ENCODE results near the gene SLCO4A1.

SLCO4A1 gene

DNA sequence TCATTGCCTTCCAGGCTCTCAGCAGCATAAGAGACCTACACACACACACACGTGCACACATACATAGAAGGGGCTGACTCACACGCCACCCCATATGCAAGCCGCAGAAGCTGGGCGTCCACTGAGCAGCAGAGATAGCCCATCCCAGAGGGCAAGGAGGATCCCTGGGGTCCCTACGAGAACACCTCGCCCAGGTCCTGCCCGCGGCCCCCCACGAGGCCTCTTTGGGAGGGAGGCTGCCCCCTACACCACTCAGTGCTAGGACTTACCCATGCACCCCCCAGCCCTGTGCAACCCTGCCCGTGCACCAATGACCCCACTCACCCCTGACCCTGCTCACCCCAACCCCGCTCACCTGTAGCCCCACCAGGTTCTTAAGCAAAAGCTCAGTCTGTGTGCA, 45.8 kb downstream of the SLCO4A1 start:
- DNase-seq, result no peak

DNA sequence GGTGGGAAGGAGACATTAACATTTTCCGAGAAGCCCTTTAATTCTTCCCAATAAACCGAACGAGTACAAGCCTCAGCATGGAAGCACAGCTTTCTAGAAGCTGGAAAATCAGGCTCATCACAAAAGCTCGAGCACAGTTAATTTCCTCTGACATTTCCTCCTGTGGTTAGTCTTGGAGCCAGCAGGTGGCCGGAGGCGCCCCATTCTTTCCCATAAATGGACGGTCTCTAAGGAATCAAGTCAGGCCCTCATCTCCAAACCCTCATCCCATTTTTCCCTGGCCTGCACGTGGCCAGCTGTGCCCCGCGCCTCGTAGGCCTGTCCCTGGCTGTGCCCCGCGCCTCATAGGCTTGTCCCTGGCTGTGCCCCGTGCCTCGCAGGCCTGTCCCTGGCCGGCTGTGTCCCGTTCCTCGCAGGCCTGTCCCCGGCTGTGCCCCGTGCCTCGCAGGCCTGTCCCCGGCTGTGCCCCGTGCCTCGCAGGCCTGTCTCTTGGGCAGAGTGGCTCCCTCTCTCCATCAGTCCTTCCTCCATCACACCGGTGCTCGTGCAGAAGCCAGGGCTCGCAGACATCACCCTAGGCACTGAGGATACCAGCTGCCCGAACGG, 46.7 kb downstream of the SLCO4A1 start:
- peak; percentile 72 for DNase-seq

DNA sequence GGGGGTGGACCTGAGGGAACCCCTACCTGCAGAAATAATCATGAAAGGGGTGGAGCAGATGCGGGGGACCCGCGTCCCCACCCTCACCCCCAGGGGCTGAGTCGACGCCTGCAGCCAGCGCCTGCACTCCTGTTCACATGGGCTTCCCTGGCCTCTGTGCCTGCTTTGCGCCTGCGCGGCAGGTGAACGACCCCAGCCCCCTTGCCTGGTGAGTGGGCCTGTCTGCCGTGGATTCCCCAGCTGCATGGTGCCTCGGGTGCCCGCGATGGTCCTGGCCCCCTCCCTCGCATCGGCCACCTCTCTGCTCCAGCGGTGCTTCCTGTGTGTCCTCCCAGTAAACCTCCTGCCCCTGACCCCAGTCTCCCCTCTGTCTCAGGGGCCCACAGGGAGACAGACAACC, 47.6 kb downstream of the SLCO4A1 start:
- no peak for DNase-seq

DNA sequence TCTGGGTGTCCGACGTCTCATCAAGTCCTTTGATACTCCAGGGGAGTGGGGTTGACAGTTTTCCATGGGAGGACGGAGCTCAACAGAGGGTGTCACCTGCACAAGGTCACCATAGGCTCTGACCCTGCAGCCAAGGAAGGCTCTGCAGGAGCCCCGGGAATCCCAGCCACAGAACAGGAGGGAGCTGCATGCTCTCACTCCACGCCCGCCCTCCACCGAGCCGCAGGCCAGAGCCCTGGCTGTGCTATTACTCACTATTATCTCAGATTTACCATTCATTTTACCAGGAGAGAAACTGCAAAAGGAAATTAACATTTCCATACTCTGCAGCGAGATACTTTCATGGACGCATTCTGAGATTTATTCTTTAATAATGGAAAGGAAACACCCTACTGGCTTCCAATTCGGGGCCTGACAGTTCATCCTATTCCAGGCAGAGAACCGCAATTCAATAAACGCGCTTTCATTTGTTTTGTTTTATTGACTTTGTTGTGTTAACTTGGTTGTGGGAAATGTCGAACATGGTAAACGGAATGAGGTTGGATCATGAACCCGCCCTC, 48.0 kb downstream of the SLCO4A1 start:
- DNase-seq, result no peak

DNA sequence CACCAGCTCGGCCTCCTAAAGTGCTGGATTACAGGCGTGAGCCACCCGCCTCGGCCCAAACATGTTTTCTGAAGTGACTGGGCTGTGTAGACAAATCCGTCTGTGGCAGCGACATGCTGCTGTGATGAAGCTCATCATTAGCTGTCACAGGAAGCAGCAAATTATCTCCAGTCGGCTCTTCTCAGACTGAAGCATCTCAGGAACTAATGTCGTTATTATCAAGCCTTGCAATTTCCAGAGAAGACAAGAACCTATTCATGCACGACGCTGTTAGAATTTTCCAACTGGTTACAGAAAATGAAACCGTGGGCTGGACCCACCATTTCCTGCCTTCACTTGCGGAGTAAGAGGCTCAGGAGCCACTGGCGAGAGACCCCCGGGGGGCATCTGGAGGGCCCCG, 49.2 kb downstream of the SLCO4A1 start:
- peak; percentile 57 for DNase-seq

DNA sequence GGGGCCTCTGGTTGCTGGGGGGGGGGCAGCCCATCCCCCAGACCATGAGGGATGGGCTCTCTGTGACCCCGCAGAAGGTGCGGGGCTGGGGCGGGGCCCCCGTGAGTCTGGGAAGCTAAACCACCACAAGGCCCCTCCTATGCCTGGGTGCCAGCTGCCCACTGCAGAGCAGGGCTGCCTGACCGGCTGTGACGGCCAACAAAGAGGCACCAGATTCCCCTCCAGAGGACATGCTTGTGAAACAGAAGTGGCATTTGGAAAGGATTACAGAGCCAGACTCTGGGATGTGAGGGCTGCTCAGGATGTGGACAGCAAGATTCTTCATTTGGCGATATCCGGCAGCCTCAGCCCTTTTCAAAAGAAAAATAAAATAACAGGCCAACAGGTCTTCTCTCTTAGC, 49.9 kb downstream of the SLCO4A1 start:
- peak; percentile 55 for DNase-seq

DNA sequence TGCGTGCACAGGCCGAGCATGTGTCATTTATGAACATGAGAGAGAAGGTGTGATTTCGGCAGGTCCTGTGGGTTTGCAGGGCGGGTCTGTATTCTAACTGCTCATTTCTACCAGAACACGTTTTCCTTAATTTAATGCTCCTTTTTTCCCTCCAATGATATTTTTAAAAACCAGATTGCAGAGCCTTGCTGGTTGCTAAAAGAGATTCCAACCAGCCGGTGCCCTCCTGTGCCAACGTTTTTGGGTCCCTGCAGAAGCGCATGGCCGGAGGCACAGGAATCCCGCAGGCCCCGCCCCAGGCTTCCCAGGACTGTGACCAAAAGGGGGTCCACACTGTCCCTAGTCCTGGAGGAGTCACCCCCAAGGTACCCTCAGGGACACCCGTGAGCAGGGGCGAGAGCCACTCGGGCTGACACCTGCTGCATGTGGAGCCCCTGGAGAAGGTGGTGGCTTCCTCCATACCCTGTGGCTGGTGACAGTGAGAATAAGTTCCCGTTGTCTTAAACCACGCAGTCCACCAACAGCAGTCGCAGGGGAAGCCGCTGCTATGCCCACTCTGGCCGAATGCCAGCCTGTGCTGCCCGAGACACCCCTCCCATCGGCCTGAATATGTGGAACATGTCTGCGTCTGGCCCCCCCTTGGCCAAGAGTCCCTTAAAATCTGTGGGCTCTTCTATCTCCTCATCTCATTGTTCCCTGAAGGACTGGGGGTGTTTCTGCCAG, 50.7 kb downstream of the SLCO4A1 start:
- DNase-seq, result no peak

DNA sequence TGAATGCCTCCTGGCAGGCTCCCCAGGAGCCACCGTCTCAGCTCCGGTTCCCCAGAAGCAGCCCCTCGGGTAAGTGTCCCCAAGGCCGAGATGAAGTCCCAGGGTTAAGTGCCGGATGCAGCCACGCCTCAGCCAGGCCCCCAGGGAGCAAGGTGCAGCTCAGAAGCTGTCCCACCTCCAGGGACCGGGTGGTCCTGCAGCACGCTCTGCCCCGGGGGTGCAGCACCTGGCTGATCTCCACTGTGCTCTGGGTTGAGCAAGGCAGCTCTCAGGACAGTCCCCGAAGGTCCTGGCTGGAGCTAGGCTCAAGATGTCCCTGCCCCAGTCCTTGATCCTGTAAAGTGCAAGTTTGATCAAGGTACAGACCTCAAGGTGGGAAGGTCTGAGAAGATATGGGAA, 51.2 kb downstream of the SLCO4A1 start:
- DNase-seq, result no peak

DNA sequence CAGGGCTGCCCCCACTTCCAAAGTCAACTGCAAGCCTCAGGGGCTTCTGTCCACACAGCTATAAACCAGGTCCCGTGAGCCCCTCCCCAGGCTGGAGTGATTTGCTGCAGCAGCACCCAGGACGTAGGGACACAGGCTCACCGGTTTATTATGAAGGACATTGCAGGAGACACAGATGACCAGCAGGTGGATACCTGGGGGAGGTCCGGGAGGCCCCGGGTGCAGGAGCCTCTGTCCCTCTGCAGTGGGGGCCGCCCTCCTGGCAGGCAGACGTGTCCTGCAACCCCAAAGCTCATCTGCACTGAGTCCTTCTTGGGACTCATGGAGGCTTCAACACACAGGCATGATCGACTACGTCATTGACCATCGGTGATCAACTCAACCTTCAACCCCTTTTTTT, 51.8 kb downstream of the SLCO4A1 start:
- no peak for DNase-seq

DNA sequence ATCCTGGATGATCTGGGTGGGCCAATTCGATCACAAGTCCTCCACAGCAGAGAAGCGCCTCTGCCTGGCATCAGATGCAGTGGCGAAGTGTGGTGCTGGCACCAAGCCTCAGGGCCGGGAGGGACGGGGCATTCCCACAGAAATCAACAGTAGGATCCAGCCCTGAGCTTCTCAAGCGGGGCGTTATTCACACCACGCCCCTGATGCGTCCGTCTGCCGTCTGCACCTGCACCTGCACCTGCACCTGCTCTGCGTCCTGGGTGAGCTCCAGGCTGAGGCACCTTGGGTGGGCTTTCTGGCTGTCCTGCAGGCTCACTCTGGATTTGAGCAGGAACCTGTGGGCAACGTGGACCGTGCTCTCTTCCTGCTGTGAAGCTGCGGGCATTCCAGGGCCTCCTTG, 52.6 kb downstream of the SLCO4A1 start:
- DNase-seq, result no peak

DNA sequence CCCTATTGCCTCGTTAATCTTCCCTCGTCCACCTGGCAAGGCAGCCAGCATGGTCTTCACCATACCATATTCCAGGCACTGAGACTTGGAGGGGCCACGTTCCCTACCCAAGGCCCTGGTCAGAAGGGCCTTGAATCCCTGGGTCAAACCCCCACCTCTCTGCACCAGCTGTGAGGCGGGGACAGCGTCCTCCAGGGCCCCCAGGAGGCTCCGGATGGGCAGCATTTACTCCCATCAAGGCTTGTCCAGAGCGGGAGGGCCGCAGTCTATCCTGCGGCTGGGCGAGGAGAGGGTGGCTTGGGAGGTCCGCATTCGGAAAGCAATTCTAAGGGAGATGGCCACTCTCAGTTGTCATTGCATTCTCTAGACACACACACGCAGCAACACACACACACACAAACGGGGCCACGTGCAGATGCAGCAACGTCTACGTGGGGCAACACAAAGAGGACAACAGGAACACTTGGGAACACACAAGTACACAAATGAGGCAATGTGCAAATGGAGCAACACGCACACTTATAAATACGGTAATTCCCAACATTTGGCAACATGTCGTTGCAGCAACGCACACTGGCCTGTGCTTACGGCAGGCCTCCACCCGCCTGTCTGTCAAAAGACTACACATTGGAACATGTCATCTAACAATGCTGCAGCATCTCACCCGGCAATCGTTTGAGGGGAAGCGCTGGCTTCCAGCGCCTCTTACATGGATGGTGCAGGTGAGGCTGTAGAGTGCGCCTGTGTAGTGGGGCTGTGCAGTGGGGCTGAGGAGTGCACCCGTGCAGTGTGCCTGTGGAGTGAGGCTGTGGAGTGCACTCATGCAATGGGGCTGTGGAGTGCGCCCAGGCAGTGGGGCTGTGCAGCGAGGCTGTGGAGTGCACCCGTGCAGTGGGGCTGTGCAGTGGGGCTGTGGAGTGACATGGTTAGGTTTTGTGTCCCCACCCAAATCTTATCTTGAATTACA, 53.4 kb downstream of the SLCO4A1 start:
- DNase-seq, result no peak

DNA sequence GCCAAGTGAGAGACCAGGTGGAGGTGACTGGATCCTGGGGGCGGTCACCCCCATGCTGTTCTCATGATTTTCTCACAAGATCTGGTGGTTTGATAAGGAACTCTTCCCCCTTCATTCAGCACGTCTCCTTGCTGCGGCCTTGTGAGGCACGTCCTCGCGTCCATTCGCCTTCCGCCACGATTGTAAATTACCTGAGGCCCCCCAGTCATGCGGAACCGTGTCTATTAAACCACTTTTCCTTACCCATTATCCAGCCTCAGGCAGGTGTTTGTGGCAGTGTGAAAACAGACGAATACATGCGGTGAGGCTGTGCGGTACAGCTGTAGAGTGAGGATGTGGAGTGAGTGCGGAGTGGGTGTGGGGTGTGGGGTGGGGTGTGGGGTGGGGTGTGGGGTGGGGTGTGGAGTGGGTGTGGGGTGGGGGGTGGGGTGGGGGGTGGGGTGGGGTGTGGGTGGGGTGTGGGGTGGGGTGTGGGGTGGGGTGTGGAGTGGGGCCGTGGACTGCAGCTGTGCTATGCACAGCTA, 54.2 kb downstream of the SLCO4A1 start:
- no peak for DNase-seq

DNA sequence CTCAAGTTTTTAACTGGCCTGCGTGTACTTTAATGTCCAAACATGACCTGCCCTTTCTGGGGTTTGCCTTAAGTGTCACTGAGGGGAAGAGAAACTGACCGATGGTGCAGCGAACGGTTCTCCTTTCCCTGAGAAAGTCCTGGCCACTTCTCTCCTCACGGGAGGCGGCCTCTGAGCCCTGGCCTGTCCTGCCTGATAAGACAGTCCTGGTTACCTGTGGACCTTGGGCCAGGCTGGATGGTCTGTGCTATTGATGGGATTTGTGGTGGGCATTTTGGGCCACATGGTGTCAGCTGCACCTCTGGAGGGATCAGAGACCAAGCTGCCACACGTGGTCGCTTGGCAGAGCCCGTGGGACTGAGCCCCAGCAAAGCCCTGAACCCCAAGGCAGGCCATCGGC, 54.7 kb downstream of the SLCO4A1 start:
- DNase-seq, result no peak

DNA sequence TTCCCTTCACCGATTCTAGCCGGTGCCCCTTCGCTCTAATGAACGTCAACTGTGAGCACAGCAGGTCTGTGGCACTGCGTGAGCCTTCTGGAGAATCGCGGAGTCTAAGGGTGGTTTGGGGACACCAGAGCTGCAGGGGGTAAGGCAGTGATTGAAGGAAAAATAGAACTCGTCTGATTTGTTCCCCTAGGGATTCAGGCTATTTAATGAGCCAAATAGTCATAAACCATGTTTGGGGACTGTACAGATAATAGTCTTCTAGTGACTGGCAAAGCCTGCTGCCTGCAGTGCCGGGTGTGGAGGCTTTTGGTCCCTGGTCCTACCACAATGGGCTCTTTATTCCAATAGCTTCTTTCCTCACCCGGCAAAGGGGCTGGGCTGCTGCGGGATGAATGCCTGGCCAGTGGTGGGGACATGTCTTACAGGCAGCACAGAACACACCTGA, 55.2 kb downstream of the SLCO4A1 start:
- DNase-seq, result peak; percentile 54

DNA sequence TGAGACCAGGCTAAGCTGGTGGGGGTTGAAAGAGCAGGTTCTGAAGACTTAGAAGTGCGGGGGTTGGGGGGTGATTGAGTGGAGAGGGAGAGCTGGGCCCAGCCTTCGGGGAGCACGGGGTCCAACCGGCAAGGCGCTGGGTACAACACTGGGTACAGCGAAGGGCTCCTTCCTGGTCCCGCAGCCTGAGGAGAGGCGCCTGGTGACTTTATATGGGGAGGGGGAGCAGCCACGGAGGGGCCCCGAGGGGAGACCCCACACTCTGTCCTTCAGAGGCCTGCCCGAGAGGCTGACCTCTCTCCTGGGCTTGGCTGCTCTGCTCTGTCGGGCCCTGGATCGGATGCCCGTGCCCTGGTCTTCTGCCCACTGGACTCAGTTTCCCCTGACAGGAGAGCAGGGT, 55.9 kb downstream of the SLCO4A1 start:
- DNase-seq, result no peak

DNA sequence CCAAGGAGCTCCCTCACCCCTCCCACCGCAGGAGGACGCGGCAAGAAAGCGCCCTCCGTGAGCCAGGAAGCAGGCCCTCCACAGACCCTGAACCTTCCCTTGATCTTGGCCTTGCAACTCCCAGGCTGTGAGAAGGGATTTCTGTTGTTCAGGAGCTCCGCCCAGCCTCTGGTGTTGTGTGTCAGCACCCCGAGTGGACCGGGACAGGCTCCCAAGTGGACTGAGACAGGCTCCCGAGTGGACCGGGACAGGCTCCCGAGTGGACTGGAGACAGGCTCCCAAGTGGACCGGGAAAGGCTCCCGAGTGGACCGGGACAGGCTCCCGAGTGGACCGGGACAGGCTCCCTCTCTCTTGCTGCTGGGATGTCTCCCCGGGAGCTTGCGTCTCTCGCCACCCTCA, 57.0 kb downstream of the SLCO4A1 start:
- DNase-seq, result no peak

DNA sequence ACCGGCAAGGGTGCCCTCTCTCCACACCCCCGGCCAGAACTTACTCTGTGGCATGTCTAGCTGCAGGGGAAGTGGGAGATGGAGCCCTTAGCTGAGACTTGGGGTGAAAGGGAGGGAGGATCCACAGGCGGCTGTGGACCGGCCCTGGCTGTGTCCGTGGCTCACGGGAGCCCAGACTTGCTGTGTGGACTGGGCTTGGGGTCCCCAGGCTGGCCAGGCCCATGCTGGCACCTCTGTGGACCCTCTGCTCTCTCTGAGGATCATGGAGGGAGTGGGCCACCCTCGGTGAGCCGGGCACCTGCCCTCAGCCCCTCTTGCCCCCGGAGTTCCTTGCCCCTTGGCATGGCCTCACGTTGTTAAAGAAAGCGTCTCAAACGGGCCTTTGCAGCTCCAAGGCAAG, 57.4 kb downstream of the SLCO4A1 start:
- DNase-seq, result no peak

DNA sequence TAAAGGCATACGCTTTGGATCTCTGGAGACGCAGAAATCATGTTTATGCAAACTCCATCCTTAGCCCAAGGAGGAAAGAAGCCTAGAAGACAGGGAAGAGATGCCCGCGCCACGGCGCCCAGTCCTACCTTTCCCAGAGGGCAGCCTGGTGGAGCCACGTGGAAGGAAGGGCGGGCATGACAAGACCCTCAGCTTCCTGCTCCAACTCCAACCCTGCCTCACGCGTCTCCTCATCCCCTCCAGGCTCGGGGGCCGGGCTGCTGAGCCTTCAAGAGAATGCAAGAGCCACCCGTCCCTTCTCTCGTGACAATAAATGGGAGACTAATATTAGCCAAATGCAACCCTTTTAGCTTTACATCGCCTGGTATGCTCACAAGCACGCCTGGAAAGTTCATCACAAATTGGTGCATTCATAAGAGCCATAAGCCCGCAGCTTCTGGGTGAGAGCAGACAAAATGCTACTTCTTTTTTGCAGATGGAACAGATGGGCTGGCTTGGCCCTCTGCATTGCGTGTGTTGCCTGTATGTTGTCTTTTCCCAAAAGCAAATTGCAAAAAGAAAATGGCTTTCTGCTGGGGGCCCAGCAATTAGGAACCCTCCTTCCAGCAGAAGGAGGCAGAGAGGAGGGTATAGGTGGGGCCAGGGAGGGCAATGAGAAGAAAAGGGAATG, 58.1 kb downstream of the SLCO4A1 start:
- no peak for DNase-seq

DNA sequence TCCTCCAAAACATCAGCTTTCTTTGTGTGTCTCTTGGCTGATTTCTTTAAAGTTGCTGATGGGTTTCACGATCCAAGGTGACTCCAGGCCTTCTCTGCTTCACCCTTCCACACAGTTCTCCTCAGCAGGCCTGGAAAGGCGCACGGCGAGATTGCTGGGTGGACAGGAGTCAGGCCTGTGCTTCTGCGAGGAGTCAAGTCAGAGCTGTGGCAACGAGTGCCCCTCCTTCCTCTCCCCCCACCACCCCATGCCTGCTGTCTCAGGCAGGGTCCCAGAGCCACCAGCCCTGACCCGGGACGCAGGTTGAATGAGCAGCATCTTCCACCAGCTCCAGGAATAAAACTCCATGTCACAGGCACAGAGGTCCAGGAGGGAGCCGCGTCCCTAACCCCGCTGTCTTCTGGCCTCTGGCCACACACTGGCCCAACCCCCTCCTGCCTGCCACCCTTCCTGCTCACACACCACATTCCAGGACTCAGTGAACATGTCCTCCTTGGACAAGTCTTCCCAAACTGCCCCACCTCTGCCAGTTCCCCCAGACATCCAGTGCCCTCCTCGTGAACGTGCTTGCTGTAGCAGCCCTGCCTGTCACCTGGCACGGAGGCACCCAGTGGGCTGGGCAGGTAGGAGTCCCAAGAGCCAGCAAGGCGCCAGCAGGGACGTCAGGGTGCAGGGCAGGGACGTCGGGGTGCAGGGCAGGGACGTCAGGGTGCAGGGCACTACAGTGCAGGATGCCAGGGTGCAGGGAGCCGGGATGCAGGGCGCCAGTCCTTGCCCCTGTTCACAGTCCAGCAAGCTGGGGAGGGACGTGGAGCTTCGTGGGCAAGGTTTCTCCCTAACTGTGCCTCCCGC, 59.1 kb downstream of the SLCO4A1 start:
- DNase-seq, result no peak

DNA sequence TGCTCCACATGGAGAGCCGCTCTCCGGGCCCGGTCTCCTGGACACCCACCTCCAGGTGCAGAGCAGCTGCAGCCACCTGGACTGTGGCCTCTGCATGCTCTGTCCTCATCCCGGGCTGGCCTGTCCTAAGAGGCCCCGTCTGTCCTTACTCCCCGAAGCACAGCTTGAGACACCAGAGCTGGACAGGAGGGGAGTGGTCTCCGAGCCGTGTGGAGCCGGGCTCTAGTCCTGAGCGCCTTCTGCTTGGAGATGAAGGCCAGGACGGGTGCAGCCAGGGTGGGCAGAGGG, 59.7 kb downstream of the SLCO4A1 start:
- no peak for DNase-seq

DNA sequence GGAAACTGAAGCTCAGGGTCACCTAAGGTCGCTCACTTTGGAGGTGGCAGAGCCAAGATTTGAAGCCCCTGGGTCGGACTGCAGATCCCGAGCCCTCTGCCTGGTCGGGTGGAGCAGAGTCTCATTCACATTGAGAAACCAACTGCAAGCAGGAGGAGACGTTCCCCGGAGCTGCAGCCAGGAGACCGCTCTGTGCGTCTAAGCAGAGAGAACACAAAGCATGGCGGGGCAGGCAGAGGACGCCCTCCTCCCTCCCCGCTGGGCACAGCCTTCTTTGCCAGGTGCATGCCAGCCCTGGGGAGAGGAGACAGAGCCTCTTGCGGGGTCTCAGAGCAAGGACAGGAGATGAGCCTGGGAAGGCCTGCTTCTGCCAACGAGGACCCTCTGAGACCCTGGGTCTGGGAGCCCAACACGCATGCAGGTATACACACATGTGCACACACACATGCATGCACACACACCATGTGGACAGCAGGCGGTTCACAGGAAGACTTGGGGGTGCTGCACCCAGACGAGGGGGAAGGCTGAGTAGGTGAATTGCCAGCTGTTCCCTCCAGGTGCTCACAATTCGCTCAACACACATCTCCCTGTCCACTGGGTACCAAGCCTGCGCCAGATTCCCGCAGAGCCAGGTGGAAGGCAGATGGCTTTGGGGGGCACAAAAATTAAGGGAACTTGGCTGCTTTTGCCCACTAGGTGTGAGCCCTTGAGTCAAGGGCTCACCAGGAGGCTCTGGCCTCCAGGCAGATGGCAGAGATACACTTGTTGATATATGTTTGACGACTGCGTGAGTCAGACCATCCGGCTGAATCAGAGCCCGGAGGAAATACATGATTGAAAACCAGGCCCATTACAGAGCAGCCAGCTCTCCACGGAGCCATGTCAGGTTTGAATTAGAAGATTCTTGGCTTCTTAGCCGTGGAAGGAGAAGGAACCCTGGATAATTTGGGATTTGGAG, 60.9 kb downstream of the SLCO4A1 start:
- no peak for DNase-seq
